B cell (primary cell): Measurements from ENCODE around the gene KIRREL3. TPM values are rescaled to one million over a fixed set of nuclear protein-coding genes. Genes with fewer than 3 reads are reported as not detected.

Experiments
- ATAC-seq: fragments of 200-7000 bp; cut with Tn5 transposase; one replicate; pipeline ENCODE4 v1.10.0; 2021; ENCODE audit warnings: low read depth, mild to moderate bottlenecking, moderate number of reproducible peaks, moderate library complexity
- CTCF ChIA-PET: fragments of 350-600 bp; sonication (Branson Sonifier 250); formaldehyde crosslinking; loops from one replicate; lab custom pipeline; 2021; ENCODE audit warnings: antibody characterized with exemption, inconsistent platforms; lab: Charles Lee
- POLR2A ChIA-PET: fragments of 350-600 bp; sonication (Branson Sonifier 250); formaldehyde crosslinking; loops from one replicate; lab custom pipeline; 2021; ENCODE audit warnings: antibody characterized with exemption; lab: Charles Lee
- DNase-seq: peaks from one replicate; pipeline ENCODE4 v3.0.0; 2013
- H2AFZ ChIP-seq: 2 replicates; pipeline ENCODE4 v1.6.1; 2012; ENCODE audit warnings: mild to moderate bottlenecking, low read depth, low read length; ENCODE audit not compliant: insufficient read depth, poor library complexity, severe bottlenecking
- H3K27ac ChIP-seq, 2 donors: 1 replicate in 1 of 2; 2 replicates in 1 of 2; pipeline ENCODE4 v1.5.1; 2012 to 2013; ENCODE audit warnings: low read length in 2 of 2, mild to moderate bottlenecking in 2 of 2, moderate library complexity in 1 of 2
- H3K27me3 ChIP-seq, 4 experiments: fragments of 200-600 bp in 1 of 4; sonication (generic) in 1 of 4; replicated peaks in 1 of 4; 1 replicate in 2 of 4; 2 replicates in 2 of 4; pipeline versions ENCODE4 v1.6.1 to v1.7.0; 2013 to 2016; ENCODE audit warnings: low read length in 3 of 4, mild to moderate bottlenecking in 2 of 4, mixed read lengths in 1 of 4, moderate library complexity in 1 of 4; ENCODE audit not compliant: insufficient read depth in 4 of 4, control insufficient read depth in 3 of 4; ENCODE audit errors: control extremely low read depth in 1 of 4
- H3K36me3 ChIP-seq, 2 experiments: replicated peaks in 1 of 2; 1 replicate in 1 of 2; 2 replicates in 1 of 2; pipeline versions ENCODE4 v1.6.1 to v1.7.1; 2013; ENCODE audit warnings: low read length in 1 of 2; ENCODE audit not compliant: insufficient read depth in 2 of 2, control insufficient read depth in 1 of 2; ENCODE audit errors: control extremely low read depth in 1 of 2, extremely low read depth in 1 of 2
- H3K4me1 ChIP-seq, 2 donors: fragments of 200-600 bp in 1 of 2; sonication (generic) in 1 of 2; 1 replicate in 1 of 2; 2 replicates in 1 of 2; pipeline versions ENCODE4 v1.5.1 to v1.6.1; 2013 to 2017; ENCODE audit warnings: low read length in 2 of 2; ENCODE audit not compliant: control insufficient read depth in 2 of 2, insufficient read depth in 2 of 2
- H3K4me2 ChIP-seq: replicated peaks from 2 replicates; pipeline ENCODE3; 2012; ENCODE audit warnings: mild to moderate bottlenecking, low read depth, low read length; ENCODE audit not compliant: poor library complexity, severe bottlenecking
- H3K4me3 ChIP-seq, 5 experiments: fragments of 200-600 bp in 1 of 5; sonication (generic) in 1 of 5; 1 replicate in 3 of 5; 2 replicates in 2 of 5; pipeline versions ENCODE4 v1.5.1 to v1.7.0; 2011 to 2016; ENCODE audit warnings: low read length in 4 of 5, mild to moderate bottlenecking in 4 of 5, low read depth in 2 of 5, control low read depth in 1 of 5, moderate library complexity in 1 of 5; ENCODE audit not compliant: insufficient read depth in 1 of 5; ENCODE audit errors: control extremely low read depth in 1 of 5, extremely low read depth in 1 of 5
- H3K79me2 ChIP-seq: fragments of 200-600 bp; sonication (generic); one replicate; pipeline ENCODE4 v1.6.0; 2016; ENCODE audit warnings: low read length; ENCODE audit not compliant: control insufficient read depth, insufficient read depth
- H3K9ac ChIP-seq: fragments of 200-600 bp; sonication (generic); 2 replicates; pipeline ENCODE4 v1.6.1; 2017; ENCODE audit warnings: mild to moderate bottlenecking, low read length, moderate library complexity
- H3K9me3 ChIP-seq, 3 donors: one replicate each; pipeline versions ENCODE4 v1.6.1 to v1.7.1; 2013; ENCODE audit warnings: low read length in 2 of 3; ENCODE audit not compliant: control insufficient read depth in 2 of 3, insufficient read depth in 1 of 3; ENCODE audit errors: control extremely low read depth in 1 of 3
- H4K20me1 ChIP-seq: 2 replicates; pipeline ENCODE4 v1.6.0; 2012; ENCODE audit warnings: mild to moderate bottlenecking, low read length; ENCODE audit not compliant: insufficient read depth, control insufficient read depth, poor library complexity, severe bottlenecking
- H3K27ac Mint-ChIP-seq: one replicate; pipeline ENCODE4 v1.8.0; 2021; ENCODE audit warnings: mixed read lengths
- H3K27me3 Mint-ChIP-seq: one replicate; pipeline ENCODE4 v1.8.0; 2021; ENCODE audit warnings: mixed read lengths
- H3K4me1 Mint-ChIP-seq: one replicate; pipeline ENCODE4 v1.8.0; 2021; ENCODE audit warnings: mixed read lengths
- H3K4me3 Mint-ChIP-seq: one replicate; pipeline ENCODE4 v1.8.0; 2021; ENCODE audit warnings: mixed read lengths
- H3K9me3 Mint-ChIP-seq: one replicate; pipeline ENCODE4 v1.8.0; 2022; ENCODE audit warnings: mixed read lengths; ENCODE audit not compliant: insufficient read depth
- EZH2 ChIP-seq: IDR thresholded peaks from 2 replicates; pipeline ENCODE4 v1.6.1; 2012; ENCODE audit warnings: borderline replicate concordance, low read depth, mild to moderate bottlenecking, moderate library complexity, low read length; ENCODE audit not compliant: insufficient read depth, poor library complexity, severe bottlenecking
- WGBS: methylation state at CpG from one replicate; pipeline ENCODE4 v1.1.5; 2013; ENCODE audit warnings: missing lambda C conversion rate; ENCODE audit not compliant: insufficient coverage; 5-methylcytosine and 5-hydroxymethylcytosine counted together
- intact Hi-C: fragments of 100-400 bp; cut with micrococcal nuclease; formaldehyde crosslinking; loops from one replicate; pipeline ENCODE4 v1.10.0; 2022
- polyA plus RNA-seq: library from polyadenylated mRNA; depleted of rRNA; stranded (reverse); fragments of >200 nt; gene quantifications from 2 replicates; pipeline ENCODE4 v1.2.3, GENCODE V29; 2012
- total RNA-seq, 2 donors: library from RNA; stranded (reverse); fragments of 120-200 nt in 1 of 2; gene quantifications; 1 replicate in 1 of 2; 2 replicates in 1 of 2; pipeline versions ENCODE4 v1.2.3 to v1.2.4, GENCODE V29; 2013 to 2022
- TF ChIP-seq, protein P1 (sequence below): fragments of 200-600 bp; IDR thresholded peaks from one replicate; pipeline ENCODE4 v1.8.0; 2022; ENCODE audit warnings: antibody characterized with exemption, mild to moderate bottlenecking

Gene KIRREL3
- total and polyA plus RNA-seq, 2 donors (not counting 1 experiment from before 2014, with no cell fraction given) = not detected

- Histone ChIP-seq H3K9ac (no peak overlapping the region), H3K36me3 (no peaks in the 10 kb centered on the region), H3K4me3 (no peak overlapping the region), H2AFZ (no peak overlapping the region), H4K20me1 (no peaks in the 10 kb centered on the region), H3K79me2 (no peaks in the 10 kb centered on the region), H3K4me2 (no peak overlapping the region), H3K27me3 (no peaks in the 10 kb centered on the region), H3K9me3 (peaks cover 0 to 5% (median 0%) of the 10 kb centered on the region in 3 donors), H3K4me1 (no peaks in the 10 kb centered on the region), H3K27ac (no peak overlapping the region)
- 55% methylated on average over 6 of the region's 8 CpGs for WGBS
- DNase-seq (no peak), ATAC-seq (no peak)
- Mint-ChIP-seq H3K27ac (no peak overlapping the region), H3K4me3 (no peak overlapping the region), H3K9me3 (no peaks in the 10 kb centered on the region), H3K27me3 (peaks cover 2% of the 10 kb centered on the region), H3K4me1 (no peaks in the 10 kb centered on the region)
- no peak for TF ChIP-seq EZH2
- TF ChIP-seq, protein P1, sequence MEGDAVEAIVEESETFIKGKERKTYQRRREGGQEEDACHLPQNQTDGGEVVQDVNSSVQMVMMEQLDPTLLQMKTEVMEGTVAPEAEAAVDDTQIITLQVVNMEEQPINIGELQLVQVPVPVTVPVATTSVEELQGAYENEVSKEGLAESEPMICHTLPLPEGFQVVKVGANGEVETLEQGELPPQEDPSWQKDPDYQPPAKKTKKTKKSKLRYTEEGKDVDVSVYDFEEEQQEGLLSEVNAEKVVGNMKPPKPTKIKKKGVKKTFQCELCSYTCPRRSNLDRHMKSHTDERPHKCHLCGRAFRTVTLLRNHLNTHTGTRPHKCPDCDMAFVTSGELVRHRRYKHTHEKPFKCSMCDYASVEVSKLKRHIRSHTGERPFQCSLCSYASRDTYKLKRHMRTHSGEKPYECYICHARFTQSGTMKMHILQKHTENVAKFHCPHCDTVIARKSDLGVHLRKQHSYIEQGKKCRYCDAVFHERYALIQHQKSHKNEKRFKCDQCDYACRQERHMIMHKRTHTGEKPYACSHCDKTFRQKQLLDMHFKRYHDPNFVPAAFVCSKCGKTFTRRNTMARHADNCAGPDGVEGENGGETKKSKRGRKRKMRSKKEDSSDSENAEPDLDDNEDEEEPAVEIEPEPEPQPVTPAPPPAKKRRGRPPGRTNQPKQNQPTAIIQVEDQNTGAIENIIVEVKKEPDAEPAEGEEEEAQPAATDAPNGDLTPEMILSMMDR = no peak
- CTCF ChIA-PET = no interaction called here
- POLR2A ChIA-PET = no interaction called here
- intact Hi-C loops = no loop called here
Measured at GRCh38 chr11:126698576-126698975, 302.0 kb downstream of the KIRREL3 start.

DNA sequence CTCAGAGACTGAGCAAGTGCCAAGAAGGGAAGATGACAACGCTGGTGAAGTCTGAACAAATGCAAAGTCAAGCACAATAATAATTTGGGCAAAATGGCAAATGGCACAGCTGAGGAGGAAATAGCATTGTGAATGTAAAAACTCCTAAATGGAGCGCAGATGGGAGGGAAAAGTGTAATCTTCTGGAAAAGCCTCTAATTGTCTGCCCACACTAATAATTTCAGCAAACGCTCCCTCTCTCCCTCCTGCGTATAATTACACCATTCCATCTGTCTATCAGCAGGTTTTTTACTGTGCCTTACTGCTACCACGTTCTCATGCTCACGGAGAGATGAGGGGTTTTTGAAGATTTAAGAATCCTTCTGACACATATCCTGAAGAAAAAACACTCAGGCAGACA, 302.6 kb downstream of the KIRREL3 start:
- H3K9ac ChIP-seq = no peak overlapping the region
- 91% methylated on average over 1 of the region's 6 CpGs for WGBS
- H3K4me3 ChIP-seq = no peak overlapping the region
- no peak overlapping the region for H3K4me3 Mint-ChIP-seq
- no peaks in the 10 kb centered on the region for H3K27me3 ChIP-seq
- no peaks in the 10 kb centered on the region for H4K20me1 ChIP-seq
- intact Hi-C loops = no loop called here
- no peak for TF ChIP-seq EZH2
- TF ChIP-seq, protein P1 = no peak
- H3K27me3 Mint-ChIP-seq = peaks cover 2% of the 10 kb centered on the region
- H3K36me3 ChIP-seq = no peaks in the 10 kb centered on the region
- no peak overlapping the region for H3K4me2 ChIP-seq
- no peak overlapping the region for H3K27ac Mint-ChIP-seq
- no peak overlapping the region for H2AFZ ChIP-seq
- DNase-seq (no peak), ATAC-seq (no peak)
- no peak overlapping the region for H3K27ac ChIP-seq
- H3K9me3 Mint-ChIP-seq = no peaks in the 10 kb centered on the region
- H3K4me1 Mint-ChIP-seq = no peaks in the 10 kb centered on the region
- POLR2A ChIA-PET = no interaction called here
- peaks cover 0 to 5% (median 0%) of the 10 kb centered on the region in 3 donors for H3K9me3 ChIP-seq
- H3K79me2 ChIP-seq = no peaks in the 10 kb centered on the region
- CTCF ChIA-PET = no interaction called here
- no peaks in the 10 kb centered on the region for H3K4me1 ChIP-seq
